ENCODE measurements around the gene CD101. TPM values are rescaled to one million over a fixed set of nuclear protein-coding genes. Genes with fewer than 3 reads are reported as not detected.

Gene CD101
- polyA plus RNA-seq, 3 donors = 1.1 to 1.3 TPM; not detected in 1

GRCh38 chr1:116982319-116983004 lies 19.1 kb upstream of the CD101 start:
- no peak overlapping the region for H3K27ac ChIP-seq (ENCODE audit: low read depth, low read length)
- 42 to 85% (median 80%) methylated on average over 9 of the region's 9 CpGs for WGBS, 3 donors

- H3K27ac ChIP-seq (ENCODE audit: low read depth, low read length) = no peak overlapping the region
- 64 to 77% (median 64%) methylated on average over 5 of the region's 5 CpGs for WGBS, 3 donors
Measured at GRCh38 chr1:116983112-116983511, 18.4 kb upstream of the CD101 start.

- WGBS, 3 donors = 62 to 70% (median 65%) methylated on average over 4 of the region's 4 CpGs
- H3K27ac ChIP-seq (ENCODE audit: low read depth, low read length) = no peak overlapping the region
Measured at GRCh38 chr1:116983678-116984077, 17.9 kb upstream of the CD101 start.

GRCh38 chr1:116984406-116985160 lies 17.0 kb upstream of the CD101 start:
- 81 to 92% (median 81%) methylated on average over 14 of the region's 14 CpGs for WGBS, 3 donors
- no peak overlapping the region for H3K27ac ChIP-seq (ENCODE audit: low read depth, low read length)

- WGBS, 3 donors = 61 to 78% (median 78%) methylated on average over 29 of the region's 29 CpGs
- H3K27ac ChIP-seq (ENCODE audit: low read depth, low read length) = no peak overlapping the region
Measured at GRCh38 chr1:116986421-116987255, 14.9 kb upstream of the CD101 start.

DNA sequence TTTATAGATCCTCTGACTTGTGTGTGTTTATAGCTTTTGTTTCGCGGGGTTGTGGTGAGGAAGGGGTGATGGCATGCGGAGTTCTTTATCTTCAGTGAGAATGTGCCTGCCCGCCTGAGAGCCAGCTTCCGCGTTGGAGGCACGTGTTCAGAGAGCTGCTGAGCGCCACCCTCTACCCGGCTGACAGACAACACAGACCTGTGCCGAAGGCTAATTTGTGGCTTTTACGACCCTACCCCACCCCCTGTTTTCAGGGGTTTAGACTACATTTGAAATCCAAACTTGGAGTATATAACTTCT lies 14.4 kb upstream of the CD101 start:
- H3K27ac ChIP-seq (ENCODE audit: low read depth, low read length) = no peak overlapping the region
- WGBS, 3 donors = 28 to 74% (median 64%) methylated on average over 11 of the region's 11 CpGs

DNA sequence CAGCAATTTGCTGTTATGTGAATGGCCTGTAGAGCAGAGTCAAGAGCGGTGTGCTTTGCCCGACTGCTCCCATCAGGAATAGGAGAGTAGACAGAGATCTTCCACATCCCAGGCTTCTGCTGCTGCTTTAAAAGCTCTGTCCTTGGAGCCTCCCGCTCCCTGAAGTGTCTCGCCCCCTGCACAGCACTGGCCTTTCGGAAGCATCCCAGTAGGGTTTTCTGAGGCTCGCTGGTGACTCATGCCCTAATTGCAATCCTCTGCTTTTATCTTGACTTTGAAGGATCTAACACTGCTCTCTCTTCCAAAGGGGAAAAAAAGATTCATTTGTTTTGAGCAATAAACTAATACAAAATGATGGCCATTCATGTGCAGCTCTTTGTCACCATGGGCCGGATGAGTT lies 13.3 kb upstream of the CD101 start:
- WGBS, 3 donors = 63 to 84% (median 69%) methylated on average over 7 of the region's 7 CpGs
- no peak overlapping the region for H3K27ac ChIP-seq (ENCODE audit: low read depth, low read length)

- WGBS, 3 donors = 55 to 88% (median 81%) methylated on average over 2 of the region's 2 CpGs
Measured at GRCh38 chr1:116988908-116989307, 12.7 kb upstream of the CD101 start.

DNA sequence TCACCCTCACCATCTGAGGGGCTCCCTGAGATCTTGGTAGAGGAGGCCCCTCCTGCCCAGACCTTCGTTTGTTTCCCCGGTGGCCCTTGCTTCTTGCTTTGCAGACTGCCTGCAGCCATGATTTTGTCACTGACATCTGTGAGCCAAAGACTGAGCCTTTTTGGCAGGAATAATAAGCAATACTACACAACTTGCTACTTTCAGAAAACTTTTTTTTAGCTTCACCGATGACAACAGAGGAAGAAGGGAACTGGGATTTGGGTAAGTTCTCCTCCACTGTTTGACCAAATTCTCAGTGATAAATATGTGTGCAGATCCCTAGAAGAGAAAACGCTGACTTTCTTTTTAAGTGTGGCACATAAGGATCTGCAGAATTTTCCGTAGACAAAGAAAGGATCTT lies 11.7 kb upstream of the CD101 start:
- H3K27ac ChIP-seq (ENCODE audit: low read depth, low read length) = no peak overlapping the region

More at GRCh38 chr1:116988908-116989307, 12.7 kb upstream of the CD101 start:
- no peak overlapping the region for H3K27ac ChIP-seq (ENCODE audit: low read depth, low read length)

DNA sequence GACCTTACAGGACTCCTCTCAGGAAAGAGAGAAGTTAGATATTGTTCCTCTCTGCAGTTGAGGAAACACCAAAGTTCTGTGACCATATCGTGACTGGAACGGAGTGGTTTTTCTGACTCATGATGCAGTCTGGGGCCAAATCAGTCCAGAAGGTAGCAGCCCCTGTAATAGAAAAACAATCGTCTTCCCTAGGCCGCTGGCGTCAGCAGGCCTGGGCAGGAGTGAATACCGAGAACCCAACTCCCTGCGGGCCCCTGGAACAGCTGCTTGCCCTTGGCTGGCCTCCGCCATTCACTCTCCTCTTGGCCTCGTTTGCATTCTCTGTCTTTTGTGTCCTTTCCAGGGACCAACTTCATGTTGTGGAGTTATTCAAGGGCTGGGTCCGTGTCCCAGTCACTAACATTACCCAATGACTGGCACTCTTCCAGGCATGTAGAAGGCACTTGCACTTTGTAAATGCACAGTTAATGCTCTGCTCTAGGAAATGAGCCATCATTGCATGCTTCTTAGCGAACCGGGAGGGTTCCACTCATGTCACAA lies 10.9 kb upstream of the CD101 start:
- WGBS, 3 donors = 49 to 76% (median 51%) methylated on average over 12 of the region's 12 CpGs
- H3K27ac ChIP-seq (ENCODE audit: low read depth, low read length) = no peak overlapping the region

More for the DNA sequence above, 11.7 kb upstream of the CD101 start:
- WGBS, 3 donors = 46 to 60% (median 52%) methylated on average over 5 of the region's 5 CpGs

DNA sequence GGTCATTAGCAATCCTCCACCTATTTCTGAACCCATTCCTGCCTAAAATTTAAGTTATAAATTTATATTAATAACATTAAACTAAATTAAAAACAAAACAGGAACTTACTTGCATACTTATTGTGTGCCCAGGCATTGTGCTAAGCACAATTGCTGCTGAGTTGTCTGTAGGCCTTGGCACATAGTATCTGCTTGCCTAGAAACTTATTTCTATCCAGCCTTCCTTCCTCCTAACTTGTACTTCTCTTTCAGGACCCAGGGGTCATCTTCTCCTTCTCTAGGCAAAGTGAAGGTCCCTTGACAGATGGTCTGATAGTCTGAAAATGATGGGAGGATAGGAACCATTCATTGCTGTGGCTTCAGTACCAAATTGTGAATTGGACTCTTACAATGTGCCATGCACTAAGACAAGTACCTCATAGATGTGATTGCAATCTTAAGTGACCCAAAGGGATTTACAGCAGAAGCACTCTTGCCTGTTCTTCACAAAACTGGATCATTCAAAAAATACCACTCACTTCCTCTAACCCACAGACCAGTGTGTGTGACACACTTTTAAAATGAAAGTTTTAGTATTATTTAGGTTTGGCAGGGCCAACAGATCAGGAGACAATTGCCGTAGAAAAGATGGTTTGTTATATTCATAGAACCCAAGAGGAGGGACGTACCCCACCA lies 10.3 kb upstream of the CD101 start:
- 44 to 92% (median 78%) methylated on average over 2 of the region's 2 CpGs for WGBS, 3 donors
- H3K27ac ChIP-seq (ENCODE audit: low read depth, low read length) = no peak overlapping the region

DNA sequence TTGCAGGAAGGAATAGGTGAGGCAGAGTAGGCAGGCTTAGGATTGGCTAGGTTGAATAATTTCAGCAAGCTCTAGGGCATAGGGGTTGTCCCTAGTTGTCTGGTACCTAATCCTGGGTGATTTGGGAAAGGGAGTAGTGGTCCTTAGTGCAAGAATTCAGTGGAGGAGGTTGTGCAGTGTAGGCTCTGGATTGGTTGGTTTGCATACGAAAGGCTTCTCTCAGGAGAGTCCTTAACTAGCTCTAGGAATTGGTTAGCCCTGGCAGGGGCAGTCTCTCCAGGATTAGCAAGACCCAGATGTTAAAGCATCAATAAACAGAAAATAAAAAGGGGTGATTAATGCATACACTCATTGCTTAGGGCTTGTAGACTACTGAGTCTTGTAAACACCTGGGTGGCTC lies 9.6 kb upstream of the CD101 start:
- H3K27ac ChIP-seq (ENCODE audit: low read depth, low read length) = no peak overlapping the region
- 85 to 100% (median 96%) methylated on average over 1 of the region's 1 CpG for WGBS, 3 donors

- WGBS, 3 donors = 87 to 96% (median 90%) methylated on average over 7 of the region's 7 CpGs
- H3K27ac ChIP-seq (ENCODE audit: low read depth, low read length) = no peak overlapping the region
Measured at GRCh38 chr1:116993286-116993685, 8.3 kb upstream of the CD101 start.

DNA sequence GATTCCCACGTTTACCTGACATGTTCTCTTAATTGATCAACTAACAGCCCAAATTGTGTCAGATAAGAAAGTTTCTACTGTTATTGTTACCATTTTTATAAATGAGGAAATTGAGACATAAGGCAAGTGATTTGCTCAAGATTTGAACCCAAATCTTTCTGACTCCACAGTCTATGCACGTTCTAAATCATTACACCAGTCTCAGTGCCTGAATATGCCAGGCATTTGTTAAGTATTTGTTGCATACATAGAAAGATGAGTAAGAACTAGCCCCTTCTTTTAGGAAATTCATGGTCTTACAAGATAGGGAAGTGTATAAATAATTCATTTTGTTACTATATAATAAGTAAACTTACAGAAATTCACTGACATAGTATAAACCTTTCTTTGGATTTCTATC lies 7.1 kb upstream of the CD101 start:
- WGBS, 3 donors = 58 to 74% (median 64%) methylated on average over 2 of the region's 2 CpGs
- no peak overlapping the region for H3K27ac ChIP-seq (ENCODE audit: low read depth, low read length)

DNA sequence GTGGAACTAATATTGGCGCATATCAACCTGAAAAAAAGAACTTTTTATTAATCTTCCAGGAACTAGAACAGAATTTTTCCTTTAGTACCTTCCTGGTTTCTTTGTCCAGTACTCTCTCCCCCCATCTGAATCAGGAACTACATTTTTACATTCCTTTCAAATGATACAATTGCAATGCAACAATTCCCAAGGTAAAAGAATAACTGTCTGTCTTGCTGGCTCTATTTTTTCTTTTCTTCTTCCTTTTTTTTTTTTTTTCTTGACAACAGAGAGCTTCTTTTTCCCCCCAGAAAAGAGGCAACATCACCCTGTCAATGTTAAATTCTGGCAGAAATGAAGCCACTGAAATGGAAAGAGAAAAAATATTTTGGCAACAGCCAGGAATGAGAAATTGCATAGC lies 4.5 kb upstream of the CD101 start:
- no peak overlapping the region for H3K27ac ChIP-seq (ENCODE audit: low read depth, low read length)
- 81 to 97% (median 95%) methylated on average over 1 of the region's 1 CpG for WGBS, 3 donors

DNA sequence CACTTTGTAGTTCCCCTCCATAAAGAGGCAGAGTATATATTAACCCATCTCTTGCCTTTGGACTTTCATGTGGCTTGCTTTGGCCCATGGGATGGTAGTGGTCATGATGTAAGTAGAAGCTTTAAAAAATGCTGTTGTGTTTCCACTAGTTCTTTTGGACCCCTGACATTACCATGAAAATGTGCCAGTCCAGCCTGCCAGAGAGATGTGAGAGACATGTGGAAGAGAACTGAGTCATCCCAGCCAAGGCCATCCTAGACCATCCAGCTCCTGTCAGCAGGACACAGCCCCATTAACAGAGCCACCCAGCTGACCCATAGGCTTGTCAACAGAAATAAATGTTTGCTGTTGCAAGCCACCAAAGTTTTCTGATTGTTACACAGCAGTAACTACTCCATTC lies 3.9 kb upstream of the CD101 start:
- no peak overlapping the region for H3K27ac ChIP-seq (ENCODE audit: low read depth, low read length)

- 70 to 84% (median 82%) methylated on average over 3 of the region's 3 CpGs for WGBS, 3 donors
- H3K27ac ChIP-seq (ENCODE audit: low read depth, low read length) = no peak overlapping the region
Measured at GRCh38 chr1:116999596-116999995, 2.0 kb upstream of the CD101 start.

GRCh38 chr1:117000142-117000541 lies 1.4 kb upstream of the CD101 start:
- H3K27ac ChIP-seq (ENCODE audit: low read depth, low read length) = no peak overlapping the region
- WGBS, 3 donors = 88 to 98% (median 92%) methylated on average over 2 of the region's 2 CpGs

All from adipose tissue (tissue), 3 donors.